Body of pancreas (tissue), 4 donors: ENCODE measurements around the gene GNG3. TPM values are rescaled to one million over a fixed set of nuclear protein-coding genes. Genes with fewer than 3 reads are reported as not detected.

Source experiments
- ATAC-seq: fragments of 150-250 bp; one replicate; pipeline ENCODE4 v1.9.1; 2016
- DNase-seq, 4 donors: peaks; one replicate each; pipeline ENCODE4 v3.0.0-alpha.2; 2019
- H3K27ac ChIP-seq, 4 donors: fragments of 200-600 bp; sonication (generic); 1 replicate in 3 of 4; 2 replicates in 1 of 4; pipeline versions ENCODE4 v1.5.1 to v1.6.1; 2016 to 2019; ENCODE audit warnings: mild to moderate bottlenecking in 1 of 4, mixed read lengths in 1 of 4, moderate library complexity in 1 of 4
- H3K27me3 ChIP-seq, 2 donors: fragments of 200-600 bp; sonication (generic); one replicate each; pipeline ENCODE4 v1.6.0; 2016; ENCODE audit warnings: mild to moderate bottlenecking in 1 of 2
- H3K36me3 ChIP-seq, 2 donors: fragments of 200-600 bp; sonication (generic); replicated peaks in 1 of 2; 2 replicates each; pipeline ENCODE4 v1.5.1; 2016; ENCODE audit warnings: low read depth in 2 of 2; ENCODE audit not compliant: insufficient read depth in 1 of 2
- H3K4me1 ChIP-seq: fragments of 200-600 bp; sonication (generic); one replicate; pipeline ENCODE4 v1.6.0; 2016
- H3K4me3 ChIP-seq, 2 donors: fragments of 200-600 bp; sonication (generic); 1 replicate in 1 of 2; 2 replicates in 1 of 2; pipeline ENCODE4 v1.5.1; 2016 to 2019
- H3K9me3 ChIP-seq, 3 donors: fragments of 200-600 bp; sonication (generic); 1 replicate in 2 of 3; 2 replicates in 1 of 3; pipeline ENCODE4 v1.5.1; 2016
- POLR2A ChIP-seq, 3 donors: fragments of 450-650 bp; IDR thresholded peaks; one replicate each; pipeline ENCODE4 v1.6.1; 2016; ENCODE audit warnings: antibody characterized with exemption in 3 of 3, mild to moderate bottlenecking in 2 of 3
- WGBS, 2 donors: methylation state at CpG; one replicate each; pipeline ENCODE4 v1.1.5; 2017; 5-methylcytosine and 5-hydroxymethylcytosine counted together
- intact Hi-C: fragments of 100-400 bp; cut with DNase I; formaldehyde crosslinking; loops from one replicate; pipeline ENCODE4 v1.15.1; 2023
- total RNA-seq, 2 donors: library from RNA; depleted of rRNA; stranded (reverse); fragments of >200 nt; gene quantifications; one replicate each; pipeline ENCODE4 v1.1.0, GENCODE V29; 2016
- TF ChIP-seq, protein P1 (sequence below), 7 experiments: fragments of 450-650 bp in 4 of 7; fragments of 200-600 bp in 3 of 7; sonication (generic) in 3 of 7; IDR thresholded peaks; one replicate each; pipeline ENCODE4 v1.5.1; 2016 to 2019; ENCODE audit warnings: antibody characterized with exemption in 7 of 7

Gene GNG3
- 1 to 10 TPM in 1 of 2 donors, not detected in 1; 1.0 TPM for total RNA-seq

DNA sequence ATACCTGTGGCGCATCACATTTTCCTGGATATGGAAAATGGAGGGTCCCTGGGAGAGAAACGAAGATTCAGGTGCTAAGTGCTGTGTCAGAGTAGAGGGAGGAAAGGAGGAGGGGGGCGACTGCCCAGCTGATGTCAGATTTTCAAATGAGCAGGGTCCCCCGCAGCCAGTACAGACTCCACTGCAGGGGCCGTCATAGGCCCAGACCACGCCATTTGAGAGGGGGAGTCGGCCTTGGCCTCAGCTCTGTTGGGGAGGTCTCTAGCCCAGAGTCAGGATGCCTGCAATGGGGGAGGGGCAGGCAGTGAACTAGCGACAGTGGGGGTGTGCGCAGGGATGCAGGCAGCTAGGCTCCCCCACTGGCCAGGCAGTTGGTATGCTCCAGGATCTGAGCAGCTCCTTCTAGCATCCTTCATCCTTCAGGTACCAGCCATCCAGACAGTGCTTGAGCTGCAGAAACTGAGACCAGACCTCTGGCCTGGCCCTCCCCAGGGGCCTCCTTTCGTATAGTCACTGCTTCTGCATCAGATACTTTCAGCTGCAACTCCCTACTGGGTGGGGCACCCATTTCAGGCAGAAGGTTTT lies at the start of gene GNG3, which contains the start of gene BSCL2:
TSS of gene GNG3 (plus strand) at position 400 of the 585 bp plus-strand sequence. CDS start 620 bp downstream, outside the sequence.
TSS of gene BSCL2 (minus strand) at position 148 of the 585 bp plus-strand sequence. CDS start 229 bp downstream, outside the sequence.
- 84 to 85% methylated on average over 9 of the region's 10 CpGs for WGBS, 2 donors
- intact Hi-C loops, result no loop called here
- Histone ChIP-seq H3K36me3 (no peaks in the 10 kb centered on the region), H3K27ac (peak within 1 kb of the TSS; percentile 89 to 94 (median 93)), H3K4me3 (peak within 1 kb of the TSS; percentile 63 to 74), H3K27me3 (no peaks in the 10 kb centered on the region), H3K4me1 (peaks cover 71% of the 10 kb centered on the region), H3K9me3 (no peaks in the 10 kb centered on the region)
- ATAC-seq (no peak), DNase-seq (no peak)
- TF ChIP-seq, protein P1, sequence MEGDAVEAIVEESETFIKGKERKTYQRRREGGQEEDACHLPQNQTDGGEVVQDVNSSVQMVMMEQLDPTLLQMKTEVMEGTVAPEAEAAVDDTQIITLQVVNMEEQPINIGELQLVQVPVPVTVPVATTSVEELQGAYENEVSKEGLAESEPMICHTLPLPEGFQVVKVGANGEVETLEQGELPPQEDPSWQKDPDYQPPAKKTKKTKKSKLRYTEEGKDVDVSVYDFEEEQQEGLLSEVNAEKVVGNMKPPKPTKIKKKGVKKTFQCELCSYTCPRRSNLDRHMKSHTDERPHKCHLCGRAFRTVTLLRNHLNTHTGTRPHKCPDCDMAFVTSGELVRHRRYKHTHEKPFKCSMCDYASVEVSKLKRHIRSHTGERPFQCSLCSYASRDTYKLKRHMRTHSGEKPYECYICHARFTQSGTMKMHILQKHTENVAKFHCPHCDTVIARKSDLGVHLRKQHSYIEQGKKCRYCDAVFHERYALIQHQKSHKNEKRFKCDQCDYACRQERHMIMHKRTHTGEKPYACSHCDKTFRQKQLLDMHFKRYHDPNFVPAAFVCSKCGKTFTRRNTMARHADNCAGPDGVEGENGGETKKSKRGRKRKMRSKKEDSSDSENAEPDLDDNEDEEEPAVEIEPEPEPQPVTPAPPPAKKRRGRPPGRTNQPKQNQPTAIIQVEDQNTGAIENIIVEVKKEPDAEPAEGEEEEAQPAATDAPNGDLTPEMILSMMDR (IDR thresholded peaks at IDR 0.05), result no peak
- TF ChIP-seq POLR2A (IDR thresholded peaks at IDR 0.05), result no peak

DNA sequence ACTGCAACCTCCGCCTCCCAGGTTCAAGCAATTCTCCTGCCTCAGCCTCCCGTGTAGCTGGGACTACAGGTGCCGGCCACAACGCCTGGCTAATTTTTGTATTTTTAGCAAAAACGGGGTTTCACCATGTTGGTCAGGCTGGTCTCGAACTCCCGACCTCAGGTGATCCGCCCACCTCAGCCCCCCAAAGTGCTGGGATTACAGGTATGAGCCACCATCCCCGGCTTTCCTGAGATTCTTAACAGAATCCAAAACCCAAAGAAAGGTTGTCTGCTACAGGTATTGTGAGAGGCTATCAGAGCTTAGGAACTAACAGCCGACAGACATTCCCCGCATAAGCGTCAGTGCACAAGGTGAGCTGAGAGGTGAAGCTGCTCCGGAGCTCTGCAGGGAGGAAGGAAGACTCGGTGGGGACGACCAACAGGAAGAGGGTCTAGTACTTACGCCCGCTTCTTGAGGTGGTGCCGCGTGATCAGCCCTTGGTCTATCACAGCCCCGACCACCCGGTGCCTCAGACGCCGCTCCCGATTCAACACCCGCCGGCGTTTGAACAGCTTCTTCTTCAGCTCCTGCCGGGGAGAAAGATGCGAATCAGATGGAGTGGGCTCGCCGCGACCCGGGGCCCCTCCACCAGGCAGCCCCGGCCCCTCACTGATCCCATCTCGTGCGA lies 42.9 kb upstream of the GNG3 start:
- intact Hi-C loops, result no loop called here
- Histone ChIP-seq H3K27ac (peak overlapping the region; percentile 79 to 94 (median 84)), H3K36me3 (peaks cover 0 to 2% of the 10 kb centered on the region in 2 donors), H3K27me3 (no peaks in the 10 kb centered on the region), H3K9me3 (no peaks in the 10 kb centered on the region), H3K4me1 (peaks cover 41% of the 10 kb centered on the region), H3K4me3 (peak overlapping the region; percentile 67 to 82)
- WGBS, 2 donors, result 3 to 4% methylated on average over 21 to 36 of the region's 36 CpGs
- TF ChIP-seq, protein P1 (IDR thresholded peaks at IDR 0.05), result no peak
- TF ChIP-seq POLR2A (IDR thresholded peaks at IDR 0.05), result no peak
- ATAC-seq (peak; percentile 69), DNase-seq (peak; percentile 65 to 76 (median 70))

DNA sequence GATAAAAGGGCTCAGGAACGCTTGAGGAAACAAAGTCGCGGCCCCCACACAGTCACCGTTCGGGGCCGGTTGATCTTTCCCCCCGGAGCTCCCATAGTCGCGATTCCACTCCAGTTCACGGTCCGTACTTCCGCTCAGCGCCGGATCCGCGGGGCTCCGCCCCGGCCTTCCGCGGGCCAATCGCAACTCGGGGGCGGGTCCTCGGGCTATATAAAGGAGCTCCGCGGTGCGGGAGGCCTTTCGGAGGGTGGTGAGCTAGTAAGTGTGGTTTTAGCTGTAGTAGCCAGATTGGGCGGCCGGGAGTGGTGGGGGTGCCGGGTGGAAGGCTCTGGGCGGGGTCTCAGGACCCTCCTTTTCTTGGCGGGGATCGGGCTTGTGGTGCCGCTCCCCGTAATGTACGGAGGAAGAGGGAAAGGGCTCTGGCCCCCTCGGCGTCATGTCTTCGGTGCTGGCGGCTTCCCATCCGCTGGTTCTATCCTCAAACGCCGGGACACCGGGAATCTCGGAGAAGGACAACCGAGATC lies 42.3 kb upstream of the GNG3 start, which contains the start of the genes C11orf98 and CSKMT:
TSS of gene C11orf98 (minus strand) at position 136 of the 524 bp plus-strand sequence. CDS start at position 95, 41 bp downstream.
TSS of gene CSKMT (plus strand) at position 238 of the 524 bp plus-strand sequence. CDS start 568 bp downstream, outside the sequence.
- intact Hi-C loops, result no loop called here
- Histone ChIP-seq H3K27ac (peak within 1 kb of the TSS; percentile 79 to 94 (median 84)), H3K4me3 (peak within 1 kb of the TSS; percentile 67 to 82), H3K36me3 (peaks cover 0 to 2% of the 10 kb centered on the region in 2 donors), H3K27me3 (no peaks in the 10 kb centered on the region), H3K9me3 (no peaks in the 10 kb centered on the region), H3K4me1 (peaks cover 47% of the 10 kb centered on the region)
- peak; percentile 95 for ATAC-seq
- 0 to 10% methylated on average over 2 to 47 of the region's 47 CpGs for WGBS, 2 donors
- peak; percentile 94 to 96 (median 95) for DNase-seq
- TF ChIP-seq POLR2A (IDR thresholded peaks at IDR 0.05), result peak; percentile 96 to 100 (median 99)
- TF ChIP-seq, protein P1 (IDR thresholded peaks at IDR 0.05), result no peak

DNA sequence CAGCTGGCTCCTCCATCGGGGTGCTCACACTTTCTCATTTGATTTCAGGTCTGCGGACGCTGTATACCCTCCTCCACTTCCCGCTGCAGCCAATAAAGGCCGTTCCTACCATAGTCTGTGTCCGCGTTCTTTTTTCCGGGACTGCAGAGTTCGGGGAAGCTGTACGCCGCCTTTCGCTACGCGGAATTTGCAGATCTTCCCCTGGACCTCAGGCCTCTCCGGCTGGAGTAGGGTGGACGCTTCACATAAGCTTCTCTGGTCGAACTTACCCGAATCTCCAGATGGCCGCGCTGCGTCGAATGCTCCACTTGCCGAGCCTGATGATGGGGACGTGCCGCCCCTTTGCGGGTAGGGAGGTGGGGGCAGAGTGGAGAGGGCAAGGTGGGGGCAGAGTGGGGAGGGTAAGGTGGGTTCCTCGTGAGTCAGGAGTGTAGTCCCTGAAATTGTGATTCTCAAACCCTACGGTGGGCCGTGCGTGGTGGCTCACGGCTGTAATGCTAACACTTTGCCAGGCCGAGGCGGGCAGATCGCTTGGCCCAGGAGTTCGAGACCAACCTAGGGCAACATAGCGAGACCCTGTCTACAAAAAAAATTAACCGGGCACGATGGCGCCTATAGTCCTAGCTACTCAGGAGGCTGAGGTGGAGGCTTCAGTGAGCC lies 41.7 kb upstream of the GNG3 start:
- peak overlapping the region; percentile 79 to 94 (median 84) for H3K27ac ChIP-seq
- peaks cover 0 to 2% of the 10 kb centered on the region in 2 donors for H3K36me3 ChIP-seq
- intact Hi-C loops, result no loop called here
- 0 to 4% methylated on average over 26 to 39 of the region's 39 CpGs for WGBS, 2 donors
- H3K4me3 ChIP-seq, result peak overlapping the region; percentile 7 to 82
- no peaks in the 10 kb centered on the region for H3K9me3 ChIP-seq
- TF ChIP-seq, protein P1 (IDR thresholded peaks at IDR 0.05), result no peak
- TF ChIP-seq POLR2A (IDR thresholded peaks at IDR 0.05), result no peak
- ATAC-seq (peak; percentile 33), DNase-seq (peak; percentile 51 to 58 (median 56))
- H3K4me1 ChIP-seq, result peaks cover 53% of the 10 kb centered on the region
- no peaks in the 10 kb centered on the region for H3K27me3 ChIP-seq
